Activated naive CD8-positive, alpha-beta T cell treated with anti-CD3 and anti-CD28 coated beads, Interleukin-2, amount 50 U/mL, for 16 hours (primary cell): Measurements from ENCODE around the gene BTBD9.
"Not testable (repeated sequence)": the region's sequence is repeated elsewhere in the genome, so short reads cannot be mapped to it uniquely, and the experiment has no call there.

ENCODE experiments used
- DNase-seq: peaks from one replicate; pipeline ENCODE4 v3.0.0-alpha.2; 2020; ENCODE audit warnings: low read depth, low spot score

The BTBD9 gene

DNA sequence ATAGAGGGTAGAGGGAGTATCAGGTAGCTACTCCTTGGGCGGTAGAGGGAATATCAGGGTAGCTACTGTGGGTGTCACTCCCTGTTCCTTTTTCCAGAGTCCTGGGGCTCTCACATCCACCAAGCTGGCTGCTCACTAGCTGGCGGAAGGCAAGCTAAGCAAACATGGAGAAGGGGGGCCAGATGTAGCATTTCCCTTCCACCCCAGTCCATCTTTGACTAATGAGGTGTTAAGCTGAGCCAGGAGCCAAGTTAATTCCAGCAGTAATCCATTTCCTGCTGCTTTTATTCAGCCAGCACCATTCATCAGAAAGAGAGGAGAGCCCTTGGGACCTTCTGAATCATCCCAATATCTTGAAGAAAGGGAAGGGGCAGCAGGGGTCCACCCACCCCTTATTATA, 490.2 kb downstream of the BTBD9 start:
- no peak for DNase-seq

DNA sequence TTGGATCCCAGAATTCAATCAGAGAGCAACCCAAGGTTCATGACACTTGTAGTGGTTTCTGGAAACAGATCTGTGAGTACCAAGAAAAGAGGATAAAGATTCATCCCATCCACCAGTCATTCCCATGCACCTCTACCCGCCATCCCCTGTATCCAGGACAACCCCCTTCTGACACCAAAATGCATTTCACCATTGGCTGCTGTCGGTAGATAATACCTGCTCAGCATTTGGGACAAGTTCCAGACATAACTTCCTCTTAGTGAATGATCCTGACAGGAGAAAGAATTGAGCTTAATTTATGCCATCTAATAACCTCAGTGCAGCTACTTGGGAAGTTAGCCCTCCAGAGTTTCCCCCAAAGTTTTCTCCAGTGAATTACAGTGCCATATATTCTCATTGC, 491.1 kb downstream of the BTBD9 start:
- DNase-seq = no peak

DNA sequence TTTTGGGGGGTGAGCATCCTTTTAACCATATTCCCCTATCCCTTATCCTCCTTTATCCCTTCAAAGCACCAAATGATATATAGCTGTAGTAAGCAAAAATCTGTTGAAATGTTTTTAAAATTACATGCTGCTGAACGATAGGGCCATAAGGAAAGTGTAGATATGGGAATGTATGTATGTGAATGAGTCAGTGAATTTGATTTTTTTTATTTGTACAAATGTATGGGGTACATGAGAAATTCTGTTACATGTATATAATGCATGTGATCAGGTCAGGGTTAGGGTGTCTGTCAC, 493.0 kb downstream of the BTBD9 start:
- DNase-seq = no peak

DNA sequence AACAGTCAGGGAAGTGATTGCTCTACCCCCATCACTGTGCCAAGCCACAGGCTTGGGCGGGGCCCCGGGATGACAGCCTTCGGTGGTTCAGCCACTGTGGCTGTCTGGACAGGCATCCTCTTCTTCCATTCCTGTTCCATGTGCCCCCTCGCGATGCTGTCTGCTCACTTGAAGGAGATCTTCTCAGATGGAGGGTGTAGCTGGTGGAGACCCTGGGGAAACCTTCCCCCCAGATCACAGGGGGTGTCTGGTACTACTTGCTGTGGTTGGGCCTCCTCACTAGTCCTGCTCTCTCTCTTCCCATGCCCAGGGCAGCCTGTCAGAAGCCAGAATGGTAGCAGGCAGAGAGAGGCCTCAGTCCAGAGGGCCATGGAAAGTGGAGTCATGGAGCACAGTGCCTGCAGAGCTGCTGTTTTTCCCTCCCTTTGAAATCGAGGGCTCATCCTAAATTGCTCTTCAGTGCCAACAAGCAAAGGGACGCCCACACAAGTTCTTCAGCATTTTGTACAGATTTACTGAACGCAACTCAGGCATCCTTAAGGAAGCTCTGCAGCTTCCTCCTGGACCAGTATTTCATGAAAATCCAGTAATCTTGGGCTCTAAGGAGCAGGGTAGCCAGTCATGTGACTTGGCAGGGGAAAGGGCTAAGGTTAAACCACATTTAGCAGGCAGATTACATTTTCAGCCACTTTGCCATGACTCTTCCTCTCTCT, 493.6 kb downstream of the BTBD9 start:
- no peak for DNase-seq

DNA sequence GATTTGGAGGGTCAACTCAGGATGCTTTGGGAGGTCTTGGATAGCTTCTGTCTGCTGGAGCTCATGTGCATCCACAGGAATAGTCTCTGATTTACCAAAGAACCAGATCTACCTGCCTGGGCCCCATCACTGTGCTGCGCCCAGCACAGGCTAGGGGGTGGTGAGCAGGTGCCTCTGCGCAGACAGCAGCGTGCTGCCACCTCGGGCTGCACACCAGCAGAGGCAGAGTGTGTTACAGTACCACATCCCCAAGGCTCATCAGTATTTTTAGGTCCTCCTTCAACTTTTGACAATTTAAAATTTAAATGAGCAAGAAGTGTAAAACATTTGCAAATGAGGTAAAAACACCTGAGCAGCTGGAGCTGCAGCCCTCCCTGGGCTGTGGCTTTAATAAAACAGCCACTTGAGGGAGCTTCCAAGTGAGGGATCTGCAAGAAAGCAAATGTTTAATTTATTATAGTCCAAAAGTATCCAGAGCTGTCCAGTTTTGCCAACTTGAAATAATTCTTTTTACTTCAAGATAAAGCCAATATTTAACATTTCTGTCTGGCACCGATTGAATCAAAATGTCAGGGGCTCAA, 495.3 kb downstream of the BTBD9 start:
- DNase-seq = no peak

DNA sequence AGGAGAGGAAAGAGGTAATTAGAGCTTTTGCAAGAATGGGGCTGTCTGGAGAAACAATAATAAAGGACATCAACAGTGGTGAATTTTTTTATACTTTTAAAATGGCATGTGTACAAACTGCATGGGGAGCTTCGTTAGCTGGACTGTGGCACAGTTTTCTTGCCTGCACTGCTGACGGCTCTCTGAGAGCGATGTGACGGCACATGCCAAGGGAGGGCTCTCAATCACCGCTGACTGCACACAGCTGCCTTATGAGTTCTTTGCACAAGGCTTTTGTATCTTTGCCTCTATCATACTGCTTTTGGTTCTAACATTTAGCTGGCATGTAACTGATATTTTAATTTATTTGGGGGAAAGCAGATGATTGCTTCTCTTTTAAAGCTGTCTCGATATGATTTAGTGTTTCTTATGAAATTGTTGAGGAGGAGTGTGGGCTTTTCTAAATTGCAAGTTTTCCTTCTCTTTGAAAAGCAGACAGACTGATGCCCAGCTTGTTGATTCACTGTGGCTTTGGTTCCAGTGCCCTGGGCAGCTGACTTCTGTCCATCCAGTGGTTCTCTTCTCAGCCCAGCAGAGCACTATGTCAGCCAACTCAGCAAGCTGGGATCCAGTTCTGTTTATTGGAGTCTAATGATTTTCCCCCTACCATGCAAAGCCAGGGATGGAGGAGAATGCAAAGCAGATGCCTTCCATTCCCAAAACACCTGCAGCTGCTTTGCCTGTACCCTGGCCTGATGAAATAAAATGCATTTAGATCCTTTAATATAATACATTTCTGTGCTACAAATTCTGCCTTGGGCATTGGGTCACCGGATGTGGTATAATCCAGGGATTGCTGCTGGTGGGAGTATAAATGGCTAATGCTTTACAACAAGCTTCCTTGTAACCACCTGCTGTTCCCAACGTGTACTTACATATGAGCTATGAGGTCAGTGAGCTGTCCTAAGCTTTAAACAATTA, 496.3 kb downstream of the BTBD9 start:
- DNase-seq = no peak

DNA sequence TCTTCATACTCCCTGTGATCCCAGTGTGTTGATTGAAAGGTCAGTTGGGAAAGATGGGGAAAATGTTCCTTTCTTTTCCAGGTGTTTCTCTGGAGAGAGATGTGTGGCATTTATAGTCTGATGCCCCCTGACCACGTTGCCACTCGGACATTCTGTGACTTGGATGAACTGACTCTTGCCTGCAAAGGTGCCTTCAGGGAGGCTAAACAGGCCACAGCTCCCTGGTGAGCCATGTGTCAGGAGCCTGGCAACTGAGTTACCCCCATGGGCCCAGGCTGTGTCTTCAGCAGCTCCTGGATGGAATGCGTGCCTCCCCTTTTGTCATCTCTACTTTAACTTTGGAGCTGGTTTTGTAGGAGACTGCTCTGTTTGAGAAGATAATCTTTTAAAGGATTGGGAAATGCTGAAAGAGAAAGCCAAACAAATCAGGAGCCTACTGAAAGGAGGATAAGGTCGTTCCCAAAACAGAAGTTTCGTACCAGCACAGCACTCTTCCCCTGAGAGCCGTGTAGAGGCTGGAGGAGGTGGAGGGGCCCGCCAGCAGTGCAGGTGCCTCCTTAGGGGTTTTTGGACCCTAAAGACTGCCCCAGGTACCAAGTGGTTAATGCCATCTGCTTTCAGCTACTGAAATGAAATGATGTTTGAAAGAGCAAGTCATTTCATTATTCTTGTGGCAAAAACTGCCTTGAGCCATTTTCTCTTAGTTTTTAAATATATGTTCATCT, 497.4 kb downstream of the BTBD9 start:
- DNase-seq = no peak

DNA sequence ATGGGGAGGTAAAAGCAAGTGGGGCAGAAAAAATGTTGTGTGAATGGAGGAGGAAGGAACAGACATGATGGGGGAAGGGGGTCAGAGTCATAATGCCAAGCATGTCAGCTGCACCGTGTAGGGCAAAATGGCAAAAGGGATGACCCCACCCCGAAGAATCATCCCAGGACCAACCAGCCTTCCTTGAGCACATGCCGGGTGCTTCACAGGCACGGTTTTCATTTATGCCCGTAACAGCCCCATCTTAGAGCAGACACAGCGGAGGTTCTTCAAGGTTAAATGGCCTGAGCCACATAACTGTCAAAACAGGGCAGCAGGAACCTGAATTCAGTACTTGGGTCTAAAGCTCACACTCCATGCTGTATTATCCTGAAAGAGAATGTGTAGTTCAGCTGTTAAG, 498.0 kb downstream of the BTBD9 start:
- DNase-seq = no peak

DNA sequence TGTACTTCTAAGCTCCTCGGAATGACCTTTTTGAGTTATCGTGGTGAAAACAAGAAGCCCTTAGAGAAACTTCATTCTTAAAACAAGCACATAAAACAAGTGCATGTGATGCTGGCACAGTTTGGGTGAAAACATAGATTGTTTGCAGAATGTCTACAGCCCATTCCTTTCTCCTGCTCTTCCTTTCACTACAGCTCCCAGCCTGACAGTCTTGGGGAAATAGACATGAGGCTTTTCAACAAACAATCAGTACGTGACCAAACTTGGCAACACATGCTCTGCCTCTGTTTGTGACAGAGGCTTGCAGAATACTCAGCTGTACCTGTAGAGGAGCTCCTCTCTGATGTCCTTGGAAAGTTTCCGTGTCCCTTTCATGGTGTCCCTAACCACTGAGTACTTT, 498.6 kb downstream of the BTBD9 start:
- no peak for DNase-seq

DNA sequence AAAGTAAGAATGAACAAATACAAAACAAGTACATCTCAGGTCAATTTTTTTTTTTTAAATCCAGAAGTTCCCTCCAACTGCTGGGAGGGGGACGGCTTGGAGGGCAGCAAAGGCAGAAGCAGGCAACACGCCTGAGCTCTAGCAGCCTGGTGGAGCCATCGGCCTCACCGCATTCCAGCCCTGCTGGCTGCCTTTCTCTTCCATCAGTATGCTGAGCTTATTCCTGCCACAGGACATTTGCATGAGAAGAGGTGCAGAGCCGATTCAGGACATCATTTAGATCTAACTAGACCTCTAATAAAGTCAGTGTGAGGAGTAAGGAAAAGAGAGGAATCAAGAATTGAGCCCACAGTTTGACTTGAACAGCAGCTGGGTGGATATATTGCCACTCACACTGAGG, 501.4 kb downstream of the BTBD9 start:
- DNase-seq = no peak

DNA sequence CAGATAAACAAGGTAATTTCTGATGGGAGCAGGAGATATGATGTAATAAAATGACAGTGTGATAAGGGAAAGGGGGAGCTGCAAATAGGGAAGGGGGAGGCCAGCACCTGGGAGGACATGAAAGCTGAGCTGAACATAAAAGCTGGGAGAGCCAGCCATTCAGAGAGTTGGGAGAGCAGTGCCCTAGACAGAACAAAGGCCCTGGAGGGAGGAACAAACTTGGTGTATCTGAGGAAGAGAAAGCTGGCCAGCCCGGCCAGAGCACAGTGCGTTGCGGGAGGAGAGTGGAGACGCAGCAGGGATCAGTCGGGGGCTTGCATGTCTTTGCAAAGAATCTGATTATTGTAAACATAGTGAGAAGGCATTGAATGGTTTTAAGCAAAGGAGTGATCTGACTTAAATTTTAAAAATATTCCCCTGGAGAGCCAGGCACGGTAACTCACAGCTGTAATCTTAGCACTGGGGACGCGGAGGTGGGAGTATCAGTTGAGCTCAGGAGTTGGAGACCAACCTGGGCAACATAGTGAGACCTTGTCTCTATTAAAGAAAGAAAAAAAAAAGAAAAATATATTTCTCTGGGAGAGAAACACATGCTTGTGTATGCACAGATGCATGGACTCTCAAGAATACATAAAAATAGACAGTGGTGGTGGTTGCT, 502.0 kb downstream of the BTBD9 start:
- no peak for DNase-seq

DNA sequence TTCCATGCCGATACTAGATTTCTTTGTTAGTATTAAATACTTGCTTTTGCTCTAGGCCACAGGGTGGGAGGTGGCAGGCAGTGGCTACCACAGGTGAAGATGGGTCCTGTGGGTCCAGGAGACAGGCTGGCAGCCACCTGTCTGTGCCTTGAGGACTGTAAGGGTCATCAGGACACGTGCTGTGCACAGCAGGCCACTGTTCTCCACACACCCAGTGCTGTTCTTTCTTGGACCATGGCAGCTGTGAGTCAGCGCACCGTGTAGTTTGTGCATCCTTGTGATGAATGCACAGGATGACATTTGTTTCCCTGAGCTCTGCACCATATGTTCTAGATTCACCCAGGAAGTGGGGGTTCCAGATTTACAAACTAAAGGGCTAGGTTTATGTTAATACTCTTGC, 503.2 kb downstream of the BTBD9 start:
- no peak for DNase-seq

DNA sequence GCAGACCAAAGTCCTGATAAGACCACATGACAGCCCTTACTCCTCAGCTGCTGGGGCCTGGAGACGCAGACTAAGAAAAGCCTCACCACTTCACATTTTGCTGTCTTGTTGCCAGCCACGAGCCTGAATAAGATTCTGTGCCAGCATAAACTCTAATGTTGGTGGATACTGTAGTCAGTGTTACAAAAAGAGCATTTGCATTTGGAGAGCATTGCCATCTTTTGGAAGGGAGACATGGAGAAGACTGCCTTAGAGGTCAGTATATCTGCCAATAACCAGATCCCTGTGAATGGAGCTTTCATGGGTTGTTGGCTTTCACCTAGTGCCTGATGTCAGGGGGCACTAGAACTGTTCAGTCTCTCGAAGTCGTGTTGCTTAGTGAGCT, 505.0 kb downstream of the BTBD9 start:
- no peak for DNase-seq

DNA sequence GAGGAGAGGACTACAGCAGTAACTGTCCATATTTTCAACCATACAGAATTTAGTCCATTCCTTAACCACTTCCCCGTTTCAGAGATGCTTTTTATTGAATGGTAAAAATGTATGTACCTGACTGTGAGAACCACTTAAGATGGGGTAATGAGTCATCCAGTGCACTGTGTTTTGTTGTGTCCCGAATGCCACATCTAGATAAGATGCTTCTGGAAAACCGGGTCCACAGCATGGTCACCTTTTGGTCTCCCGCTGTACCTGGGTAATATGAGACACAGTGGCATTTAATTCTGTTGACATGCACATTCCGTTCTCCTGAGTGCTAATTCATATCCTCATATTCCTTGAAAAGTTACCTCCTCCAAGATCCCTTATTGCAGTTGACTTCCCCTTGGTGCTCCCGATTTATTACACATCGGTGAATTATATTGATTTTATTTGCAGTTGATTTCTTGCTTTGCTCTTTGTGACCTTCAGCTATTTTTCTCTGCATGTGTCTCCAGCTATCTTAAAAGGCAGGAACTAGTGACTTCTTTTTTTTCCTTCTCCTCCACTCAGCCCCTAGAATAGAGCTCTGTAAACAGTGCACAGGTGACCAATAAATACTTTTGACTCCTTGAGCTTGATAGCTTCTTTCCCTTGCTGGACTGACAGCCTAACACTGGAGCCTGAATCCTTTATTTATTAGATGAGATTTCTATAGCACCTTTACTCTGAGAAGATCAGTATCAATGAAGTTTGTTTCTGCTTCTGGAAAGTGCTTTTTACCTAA, 505.6 kb downstream of the BTBD9 start:
- no peak for DNase-seq

DNA sequence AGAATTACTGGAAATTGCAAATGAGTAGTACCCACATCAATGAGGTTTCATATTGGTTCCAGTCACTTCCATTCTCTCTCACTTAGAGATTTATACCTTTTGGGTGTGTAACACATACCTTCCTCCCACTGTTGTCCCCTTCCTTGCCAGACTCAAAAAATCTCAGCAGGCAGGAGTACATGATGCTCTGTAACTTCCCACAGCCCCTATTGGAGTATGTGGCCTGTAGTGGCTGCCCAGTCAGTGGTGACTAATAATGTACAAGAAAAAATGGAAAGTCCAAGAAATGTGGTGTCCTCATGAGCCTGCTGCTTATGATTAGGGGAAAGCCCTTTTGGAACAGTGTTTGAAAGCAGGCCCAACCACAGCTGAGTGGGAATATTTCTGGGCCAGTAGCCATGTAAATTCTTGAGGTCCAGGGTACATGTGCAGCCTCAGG, 508.2 kb downstream of the BTBD9 start:
- no peak for DNase-seq

DNA sequence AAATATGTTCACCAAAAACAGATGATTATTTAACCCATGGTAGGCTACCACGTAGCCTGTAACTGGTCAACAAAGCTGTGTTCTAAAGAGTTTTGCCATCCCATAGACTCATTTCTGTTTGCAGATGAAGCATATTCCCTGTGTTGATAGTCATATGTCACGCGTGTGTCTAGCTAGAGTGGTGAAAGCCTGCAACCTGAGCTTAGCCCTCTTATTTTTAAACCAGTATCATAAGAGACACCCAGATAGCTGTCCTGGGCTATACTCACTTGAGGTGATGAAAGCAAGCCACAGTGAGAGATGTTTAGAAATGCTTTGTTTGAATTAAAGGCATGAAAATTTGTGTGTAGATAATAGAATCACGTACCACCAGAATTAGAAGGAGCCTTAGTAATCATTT, 512.4 kb downstream of the BTBD9 start:
- no peak for DNase-seq

DNA sequence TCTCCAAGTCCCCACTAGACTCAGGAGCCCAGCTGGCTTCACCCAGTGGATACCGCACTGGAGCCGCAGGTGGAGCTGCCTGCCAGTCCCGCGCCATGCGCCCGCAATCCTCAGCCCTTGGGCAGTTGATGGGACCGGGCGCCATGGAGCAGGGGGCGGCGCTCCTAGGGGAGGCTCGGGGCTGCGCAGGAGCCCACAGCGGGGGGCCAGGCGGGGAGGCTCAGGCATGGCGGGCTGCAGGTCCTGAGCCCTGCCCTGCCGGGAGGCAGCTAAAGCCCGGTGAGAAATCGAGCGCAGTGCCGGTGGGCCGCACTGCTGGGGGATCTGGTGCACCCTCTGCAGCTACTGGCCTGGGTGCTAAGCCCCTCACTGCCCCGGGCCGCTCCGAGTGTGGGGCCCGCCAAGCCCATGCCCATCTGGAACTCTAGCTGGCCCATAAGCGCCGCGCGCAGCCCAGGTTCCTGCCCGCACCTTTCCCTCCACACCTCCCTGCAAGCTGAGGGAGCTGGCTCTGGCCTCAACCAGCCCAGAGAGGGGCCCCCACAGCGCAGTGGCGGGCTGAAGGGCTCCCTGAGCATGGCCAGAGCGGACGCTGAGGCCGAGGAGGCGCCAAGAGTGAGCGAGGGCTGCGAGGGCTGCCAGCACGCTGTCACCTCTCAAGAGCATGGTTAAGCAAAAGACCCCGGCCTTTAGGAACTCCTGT, 515.4 kb downstream of the BTBD9 start:
- not testable (repeated sequence) for DNase-seq

DNA sequence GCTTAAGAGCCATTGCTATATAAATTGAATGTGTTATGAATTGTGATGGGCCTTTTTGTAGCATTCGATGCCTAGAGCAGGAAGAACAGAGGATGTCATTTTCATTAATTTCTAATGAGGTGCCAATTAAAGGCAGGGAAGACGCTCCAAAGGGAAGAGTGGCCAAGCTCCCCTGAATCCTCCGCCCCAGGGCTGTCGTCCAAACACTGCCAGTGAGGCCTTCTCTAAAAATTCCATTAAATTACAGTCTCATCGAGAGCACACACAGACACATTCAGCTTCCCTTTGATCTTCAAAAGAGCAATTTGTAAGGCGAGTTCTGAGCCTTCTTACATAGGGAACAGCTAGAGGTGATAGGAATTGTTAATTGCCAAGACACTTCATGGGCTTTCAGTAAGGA, 520.2 kb downstream of the BTBD9 start:
- no peak for DNase-seq

DNA sequence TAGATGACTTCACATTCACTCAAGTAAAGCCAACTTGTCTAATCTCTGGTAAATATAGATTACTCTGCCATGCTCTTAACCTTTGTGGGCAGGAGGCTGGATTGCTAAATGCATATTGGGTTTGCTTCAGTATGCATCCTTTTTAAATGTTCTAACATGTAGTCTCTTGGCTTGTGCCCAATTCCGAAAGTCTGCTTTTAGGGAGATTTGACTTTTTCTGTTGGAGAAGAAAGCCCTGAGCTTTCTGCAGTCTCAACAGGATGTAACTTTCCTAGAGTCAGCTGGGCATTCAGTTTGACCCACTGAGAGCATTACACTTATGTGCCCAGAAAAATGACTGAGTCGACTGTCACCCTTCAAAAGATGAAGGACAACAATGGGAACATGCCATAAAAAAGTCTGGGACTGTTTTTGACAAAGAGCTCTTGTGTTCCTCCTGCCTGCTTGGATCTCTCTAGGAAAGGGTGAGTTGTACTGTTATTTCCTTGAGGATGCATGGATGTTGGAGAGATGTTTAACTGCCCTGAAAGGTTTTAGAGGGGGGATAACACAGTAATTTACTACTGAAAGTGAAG, 520.9 kb downstream of the BTBD9 start:
- no peak for DNase-seq
